IMR-90 (cell line): ENCODE measurements around the gene CHSY3. TPM values are rescaled to one million over a fixed set of nuclear protein-coding genes. Genes with fewer than 3 reads are reported as not detected.

Experiments
- ATAC-seq: fragments of 200-7000 bp; cut with Tn5 transposase; 2 replicates; pipeline ENCODE4 v1.9.1; 2020; ENCODE audit warnings: low read depth, mild to moderate bottlenecking, moderate library complexity
- BruUV-seq: library from RNA; stranded (reverse); fragments of 400-500 nt; replicated peaks from 2 replicates; lab custom pipeline; 2021; lab: Mats Ljungman, UMichigan
- CTCF ChIA-PET: fragments of 300-600 bp; formaldehyde crosslinking; extraction: SDS; loops from one replicate; lab custom pipeline; 2021; ENCODE audit warnings: antibody characterized with exemption; lab: Yijun Ruan, JAX
- POLR2A ChIA-PET: fragments of 300-600 bp; sonication (Branson Sonifier 250); formaldehyde crosslinking; loops from one replicate; lab custom pipeline; 2022; ENCODE audit warnings: antibody characterized with exemption; ENCODE audit not compliant: unreplicated experiment; lab: Charles Lee
- DNase-seq: peaks from one replicate; pipeline ENCODE4 v3.0.0; 2013
- H2AFZ ChIP-seq: replicated peaks from 2 replicates; pipeline ENCODE3; 2013; ENCODE audit warnings: low read length, mild to moderate bottlenecking; ENCODE audit not compliant: poor library complexity
- H2AK5ac ChIP-seq: 2 replicates; pipeline ENCODE4 v1.6.1; 2013; ENCODE audit warnings: low read depth, low read length, inconsistent platforms
- H2AK9ac ChIP-seq: replicated peaks from 2 replicates; pipeline ENCODE3; 2013; ENCODE audit warnings: mild to moderate bottlenecking, low read depth, low read length, moderate library complexity; ENCODE audit not compliant: poor library complexity
- H2BK120ac ChIP-seq: 2 replicates; pipeline ENCODE4 v1.6.1; 2013; ENCODE audit warnings: low read depth, low read length, inconsistent platforms
- H2BK15ac ChIP-seq: 3 replicates; pipeline ENCODE4 v1.6.1; 2013; ENCODE audit warnings: low read depth, low read length, inconsistent platforms
- H2BK20ac ChIP-seq: 2 replicates; pipeline ENCODE4 v1.6.1; 2013; ENCODE audit warnings: low read depth, mild to moderate bottlenecking, inconsistent platforms, low read length, moderate library complexity
- H2BK5ac ChIP-seq: 2 replicates; pipeline ENCODE4 v1.6.1; 2013; ENCODE audit warnings: mild to moderate bottlenecking, low read depth, low read length, inconsistent platforms; ENCODE audit not compliant: poor library complexity, severe bottlenecking
- H3K14ac ChIP-seq: replicated peaks from 2 replicates; pipeline ENCODE4 v1.6.1; 2013; ENCODE audit warnings: low read depth, low read length, inconsistent platforms
- H3K18ac ChIP-seq: 2 replicates; pipeline ENCODE4 v1.6.1; 2013; ENCODE audit warnings: low read depth, low read length, control low read depth
- H3K23ac ChIP-seq: 2 replicates; pipeline ENCODE4 v1.6.1; 2013; ENCODE audit warnings: low read depth, low read length, inconsistent platforms
- H3K27ac ChIP-seq: 2 replicates; pipeline ENCODE4 v1.5.1; 2013; ENCODE audit warnings: mild to moderate bottlenecking, control low read depth, low read length; ENCODE audit not compliant: insufficient read depth
- H3K27me3 ChIP-seq: 2 replicates; pipeline ENCODE4 v1.6.1; 2013; ENCODE audit warnings: low read length; ENCODE audit not compliant: control insufficient read depth, insufficient read depth
- H3K36me3 ChIP-seq: 2 replicates; pipeline ENCODE4 v1.6.1; 2013; ENCODE audit warnings: low read length, mixed read lengths; ENCODE audit not compliant: control insufficient read depth, insufficient read depth
- H3K4ac ChIP-seq: 2 replicates; pipeline ENCODE4 v1.6.1; 2013; ENCODE audit warnings: low read depth, low read length, inconsistent platforms
- H3K4me1 ChIP-seq: 2 replicates; pipeline ENCODE4 v1.6.1; 2013; ENCODE audit warnings: low read length, mixed read lengths; ENCODE audit not compliant: control insufficient read depth, insufficient read depth
- H3K4me2 ChIP-seq: 2 replicates; pipeline ENCODE4 v1.6.1; 2013; ENCODE audit warnings: low read depth, mild to moderate bottlenecking, control low read depth, low read length, moderate library complexity
- H3K4me3 ChIP-seq: 2 replicates; pipeline ENCODE4 v1.5.1; 2013; ENCODE audit warnings: low read depth, mild to moderate bottlenecking, control low read depth, low read length, moderate library complexity; ENCODE audit not compliant: insufficient read depth
- H3K56ac ChIP-seq: 2 replicates; pipeline ENCODE4 v1.6.1; 2013; ENCODE audit warnings: low read length, inconsistent platforms; ENCODE audit not compliant: insufficient read depth; ENCODE audit errors: extremely low read depth
- H3K79me1 ChIP-seq, 2 experiments: 2 replicates each; pipeline ENCODE4 v1.6.1; 2013; ENCODE audit warnings: low read length in 2 of 2, inconsistent platforms in 1 of 2, low read depth in 1 of 2
- H3K9ac ChIP-seq: 2 replicates; pipeline ENCODE4 v1.6.1; 2013; ENCODE audit warnings: low read depth, low read length, control low read depth
- H3K9me1 ChIP-seq: 2 replicates; pipeline ENCODE4 v1.6.1; 2013; ENCODE audit warnings: low read length, inconsistent platforms; ENCODE audit not compliant: insufficient read depth
- H3K9me3 ChIP-seq: 2 replicates; pipeline ENCODE4 v1.6.1; 2013; ENCODE audit warnings: low read length; ENCODE audit not compliant: control insufficient read depth, insufficient read depth
- H4K20me1 ChIP-seq: 2 replicates; pipeline ENCODE4 v1.6.1; 2013; ENCODE audit warnings: low read length, inconsistent platforms; ENCODE audit not compliant: insufficient read depth
- H4K5ac ChIP-seq: 2 replicates; pipeline ENCODE4 v1.6.1; 2013; ENCODE audit warnings: mild to moderate bottlenecking, low read depth, low read length, control low read depth
- H4K8ac ChIP-seq, 2 experiments: 2 replicates each; pipeline ENCODE4 v1.6.1; 2013; ENCODE audit warnings: low read depth in 2 of 2, low read length in 2 of 2, control low read depth in 1 of 2, inconsistent platforms in 1 of 2
- H4K91ac ChIP-seq: 2 replicates; pipeline ENCODE4 v1.6.1; 2013; ENCODE audit warnings: low read depth, low read length, inconsistent platforms; ENCODE audit not compliant: insufficient read depth
- CEBPB ChIP-seq: IDR thresholded peaks from 2 replicates; pipeline ENCODE4 v1.6.1; 2012; ENCODE audit warnings: low read depth, low read length, improper control_type of control experiment
- CTCF ChIP-seq: conservative IDR thresholded peaks from 2 replicates; pipeline ENCODE4 v1.5.1; 2012; ENCODE audit warnings: mild to moderate bottlenecking, low read depth, low read length, improper control_type of control experiment
- MAFK ChIP-seq: IDR thresholded peaks from 2 replicates; pipeline ENCODE4 v1.6.1; 2012; ENCODE audit warnings: low read depth, low read length, improper control_type of control experiment
- RCOR1 ChIP-seq: IDR thresholded peaks from 2 replicates; pipeline ENCODE4 v1.6.1; 2012; ENCODE audit warnings: mild to moderate bottlenecking, low read length, improper control_type of control experiment; ENCODE audit not compliant: insufficient replicate concordance
- RFX5 ChIP-seq: IDR thresholded peaks from 2 replicates; pipeline ENCODE4 v1.8.0; 2012; ENCODE audit warnings: low read depth, mild to moderate bottlenecking, low read length, moderate library complexity
- USF2 ChIP-seq: fragments of 150-350 bp; IDR thresholded peaks from 2 replicates; pipeline ENCODE4 v1.6.1; 2017; ENCODE audit warnings: mild to moderate bottlenecking, antibody characterized with exemption, low read length, low read depth
- dilution Hi-C: fragments of 300-500 bp; cut with HindIII; formaldehyde crosslinking; loops from one replicate; pipeline ENCODE4 v1.14.3; 2018; ENCODE audit warnings: low sequenced_read_pairs; ENCODE audit not compliant: unreplicated experiment
- in situ Hi-C: fragments of 300-500 bp; cut with MboI; formaldehyde crosslinking; loops from 3 replicates; pipeline ENCODE4 v1.14.3; 2019; ENCODE audit warnings: low sequenced_read_pairs, inconsistent platforms, mixed read lengths
- intact Hi-C: fragments of 100-400 bp; cut with micrococcal nuclease; formaldehyde crosslinking; loops from 2 replicates; pipeline ENCODE4 v1.10.0; 2022
- polyA plus RNA-seq, 3 experiments: library from polyadenylated mRNA; depleted of rRNA; stranded (reverse); fragments of >200 nt; gene quantifications; 2 replicates each; pipeline ENCODE4 v1.2.3, GENCODE V29; 2012; ENCODE audit warnings: low replicate concordance in 1 of 3
- total RNA-seq: library from RNA; depleted of rRNA; stranded (reverse); fragments of >200 nt; gene quantifications from 2 replicates; pipeline ENCODE4 v1.2.3, GENCODE V29; 2012

Gene CHSY3
- total and polyA plus RNA-seq, 2 of the 4 experiments (the other 2 are of a cell fraction): 0.62 to 1.3 TPM

GRCh38 chr5:129858131-129858675, 46.1 kb upstream of the CHSY3 start:
- TF ChIP-seq MAFK (no peak), RFX5 (no peak), USF2 (no peak), CEBPB (no peak), CTCF (no peak), RCOR1 (no peak)
- Histone ChIP-seq H3K9me1 (no peaks in the 10 kb centered on the region), H3K79me1 (no peaks in the 10 kb centered on the region), H2AK5ac (no peak overlapping the region), H3K36me3 (no peaks in the 10 kb centered on the region), H2AK9ac (no peak overlapping the region), H2BK20ac (no peak overlapping the region), H3K4ac (no peak overlapping the region), H4K20me1 (no peaks in the 10 kb centered on the region), H3K18ac (no peak overlapping the region), H4K5ac (no peak overlapping the region), H3K27me3 (no peaks in the 10 kb centered on the region), H4K91ac (no peak overlapping the region), H2AFZ (no peak overlapping the region), H3K9me3 (no peaks in the 10 kb centered on the region), H4K8ac (no peak overlapping the region), H3K4me1 (no peaks in the 10 kb centered on the region), H3K56ac (no peak overlapping the region), H3K14ac (no peak overlapping the region), H3K4me3 (no peak overlapping the region), H2BK5ac (no peak overlapping the region), H3K4me2 (no peak overlapping the region), H2BK120ac (no peak overlapping the region), H3K27ac (no peak overlapping the region), H3K9ac (no peak overlapping the region), H3K23ac (no peak overlapping the region), H2BK15ac (no peak overlapping the region)
- POLR2A ChIA-PET: no interaction called here
- dilution Hi-C loops: no loop called here
- in situ Hi-C loops: no loop called here
- DNase-seq (no peak), ATAC-seq (no peak)
- CTCF ChIA-PET: no interaction called here
- no TSS peak for BruUV-seq
- intact Hi-C loops: no loop called here
